IMR-90 (cell line): ENCODE measurements around the gene PCBP3. TPM values are rescaled to one million over a fixed set of nuclear protein-coding genes. Genes with fewer than 3 reads are reported as not detected.

ENCODE experiments used
- ATAC-seq: fragments of 200-7000 bp; cut with Tn5 transposase; 2 replicates; pipeline ENCODE4 v1.9.1; 2020; ENCODE audit warnings: low read depth, mild to moderate bottlenecking, moderate library complexity
- BruUV-seq: library from RNA; stranded (reverse); fragments of 400-500 nt; replicated peaks from 2 replicates; lab custom pipeline; 2021; lab: Mats Ljungman, UMichigan
- CTCF ChIA-PET: fragments of 300-600 bp; formaldehyde crosslinking; extraction: SDS; loops from one replicate; lab custom pipeline; 2021; ENCODE audit warnings: antibody characterized with exemption; lab: Yijun Ruan, JAX
- POLR2A ChIA-PET: fragments of 300-600 bp; sonication (Branson Sonifier 250); formaldehyde crosslinking; loops from one replicate; lab custom pipeline; 2022; ENCODE audit warnings: antibody characterized with exemption; ENCODE audit not compliant: unreplicated experiment; lab: Charles Lee
- DNase-seq: peaks from one replicate; pipeline ENCODE4 v3.0.0; 2013
- H2AFZ ChIP-seq: replicated peaks from 2 replicates; pipeline ENCODE3; 2013; ENCODE audit warnings: low read length, mild to moderate bottlenecking; ENCODE audit not compliant: poor library complexity
- H2AK5ac ChIP-seq: 2 replicates; pipeline ENCODE4 v1.6.1; 2013; ENCODE audit warnings: low read depth, low read length, inconsistent platforms
- H2AK9ac ChIP-seq: replicated peaks from 2 replicates; pipeline ENCODE3; 2013; ENCODE audit warnings: mild to moderate bottlenecking, low read depth, low read length, moderate library complexity; ENCODE audit not compliant: poor library complexity
- H2BK120ac ChIP-seq: 2 replicates; pipeline ENCODE4 v1.6.1; 2013; ENCODE audit warnings: low read depth, low read length, inconsistent platforms
- H2BK15ac ChIP-seq: 3 replicates; pipeline ENCODE4 v1.6.1; 2013; ENCODE audit warnings: low read depth, low read length, inconsistent platforms
- H2BK20ac ChIP-seq: 2 replicates; pipeline ENCODE4 v1.6.1; 2013; ENCODE audit warnings: low read depth, mild to moderate bottlenecking, inconsistent platforms, low read length, moderate library complexity
- H2BK5ac ChIP-seq: 2 replicates; pipeline ENCODE4 v1.6.1; 2013; ENCODE audit warnings: mild to moderate bottlenecking, low read depth, low read length, inconsistent platforms; ENCODE audit not compliant: poor library complexity, severe bottlenecking
- H3K14ac ChIP-seq: replicated peaks from 2 replicates; pipeline ENCODE4 v1.6.1; 2013; ENCODE audit warnings: low read depth, low read length, inconsistent platforms
- H3K18ac ChIP-seq: 2 replicates; pipeline ENCODE4 v1.6.1; 2013; ENCODE audit warnings: low read depth, low read length, control low read depth
- H3K23ac ChIP-seq: 2 replicates; pipeline ENCODE4 v1.6.1; 2013; ENCODE audit warnings: low read depth, low read length, inconsistent platforms
- H3K27ac ChIP-seq: 2 replicates; pipeline ENCODE4 v1.5.1; 2013; ENCODE audit warnings: mild to moderate bottlenecking, control low read depth, low read length; ENCODE audit not compliant: insufficient read depth
- H3K27me3 ChIP-seq: 2 replicates; pipeline ENCODE4 v1.6.1; 2013; ENCODE audit warnings: low read length; ENCODE audit not compliant: control insufficient read depth, insufficient read depth
- H3K36me3 ChIP-seq: 2 replicates; pipeline ENCODE4 v1.6.1; 2013; ENCODE audit warnings: low read length, mixed read lengths; ENCODE audit not compliant: control insufficient read depth, insufficient read depth
- H3K4ac ChIP-seq: 2 replicates; pipeline ENCODE4 v1.6.1; 2013; ENCODE audit warnings: low read depth, low read length, inconsistent platforms
- H3K4me1 ChIP-seq: 2 replicates; pipeline ENCODE4 v1.6.1; 2013; ENCODE audit warnings: low read length, mixed read lengths; ENCODE audit not compliant: control insufficient read depth, insufficient read depth
- H3K4me2 ChIP-seq: 2 replicates; pipeline ENCODE4 v1.6.1; 2013; ENCODE audit warnings: low read depth, mild to moderate bottlenecking, control low read depth, low read length, moderate library complexity
- H3K4me3 ChIP-seq: 2 replicates; pipeline ENCODE4 v1.5.1; 2013; ENCODE audit warnings: low read depth, mild to moderate bottlenecking, control low read depth, low read length, moderate library complexity; ENCODE audit not compliant: insufficient read depth
- H3K56ac ChIP-seq: 2 replicates; pipeline ENCODE4 v1.6.1; 2013; ENCODE audit warnings: low read length, inconsistent platforms; ENCODE audit not compliant: insufficient read depth; ENCODE audit errors: extremely low read depth
- H3K79me1 ChIP-seq, 2 experiments: 2 replicates each; pipeline ENCODE4 v1.6.1; 2013; ENCODE audit warnings: low read length in 2 of 2, inconsistent platforms in 1 of 2, low read depth in 1 of 2
- H3K9ac ChIP-seq: 2 replicates; pipeline ENCODE4 v1.6.1; 2013; ENCODE audit warnings: low read depth, low read length, control low read depth
- H3K9me1 ChIP-seq: 2 replicates; pipeline ENCODE4 v1.6.1; 2013; ENCODE audit warnings: low read length, inconsistent platforms; ENCODE audit not compliant: insufficient read depth
- H3K9me3 ChIP-seq: 2 replicates; pipeline ENCODE4 v1.6.1; 2013; ENCODE audit warnings: low read length; ENCODE audit not compliant: control insufficient read depth, insufficient read depth
- H4K20me1 ChIP-seq: 2 replicates; pipeline ENCODE4 v1.6.1; 2013; ENCODE audit warnings: low read length, inconsistent platforms; ENCODE audit not compliant: insufficient read depth
- H4K5ac ChIP-seq: 2 replicates; pipeline ENCODE4 v1.6.1; 2013; ENCODE audit warnings: mild to moderate bottlenecking, low read depth, low read length, control low read depth
- H4K8ac ChIP-seq, 2 experiments: 2 replicates each; pipeline ENCODE4 v1.6.1; 2013; ENCODE audit warnings: low read depth in 2 of 2, low read length in 2 of 2, control low read depth in 1 of 2, inconsistent platforms in 1 of 2
- H4K91ac ChIP-seq: 2 replicates; pipeline ENCODE4 v1.6.1; 2013; ENCODE audit warnings: low read depth, low read length, inconsistent platforms; ENCODE audit not compliant: insufficient read depth
- CEBPB ChIP-seq: IDR thresholded peaks from 2 replicates; pipeline ENCODE4 v1.6.1; 2012; ENCODE audit warnings: low read depth, low read length, improper control_type of control experiment
- FOS ChIP-seq: fragments of 150-350 bp; IDR thresholded peaks from 2 replicates; pipeline ENCODE4 v1.6.1; 2016; ENCODE audit warnings: low read depth, low read length
- MAZ ChIP-seq: IDR thresholded peaks from 2 replicates; pipeline ENCODE4 v1.6.1; 2012; ENCODE audit warnings: low read depth, mild to moderate bottlenecking, low read length, improper control_type of control experiment, moderate library complexity, borderline replicate concordance
- RAD21 ChIP-seq: IDR thresholded peaks from 2 replicates; pipeline ENCODE4 v1.6.1; 2012; ENCODE audit warnings: low read length, improper control_type of control experiment
- WGBS, 2 experiments: methylation state at CpG; one replicate each; pipeline versions ENCODE4 v1.1.5 to v1.1.7; 2013; ENCODE audit warnings: missing lambda C conversion rate in 2 of 2; ENCODE audit not compliant: insufficient read length in 1 of 2; ENCODE audit errors: extremely low coverage in 2 of 2; 5-methylcytosine and 5-hydroxymethylcytosine counted together
- dilution Hi-C: fragments of 300-500 bp; cut with HindIII; formaldehyde crosslinking; loops from one replicate; pipeline ENCODE4 v1.14.3; 2018; ENCODE audit warnings: low sequenced_read_pairs; ENCODE audit not compliant: unreplicated experiment
- in situ Hi-C: fragments of 300-500 bp; cut with MboI; formaldehyde crosslinking; loops from 3 replicates; pipeline ENCODE4 v1.14.3; 2019; ENCODE audit warnings: low sequenced_read_pairs, inconsistent platforms, mixed read lengths
- intact Hi-C: fragments of 100-400 bp; cut with micrococcal nuclease; formaldehyde crosslinking; loops from 2 replicates; pipeline ENCODE4 v1.10.0; 2022
- polyA plus RNA-seq, 3 experiments: library from polyadenylated mRNA; depleted of rRNA; stranded (reverse); fragments of >200 nt; gene quantifications; 2 replicates each; pipeline ENCODE4 v1.2.3, GENCODE V29; 2012; ENCODE audit warnings: low replicate concordance in 1 of 3
- total RNA-seq: library from RNA; depleted of rRNA; stranded (reverse); fragments of >200 nt; gene quantifications from 2 replicates; pipeline ENCODE4 v1.2.3, GENCODE V29; 2012

The PCBP3 gene
- total and polyA plus RNA-seq, 2 of the 4 experiments (the other 2 are of a cell fraction): 2.9 to 3.9 TPM

DNA sequence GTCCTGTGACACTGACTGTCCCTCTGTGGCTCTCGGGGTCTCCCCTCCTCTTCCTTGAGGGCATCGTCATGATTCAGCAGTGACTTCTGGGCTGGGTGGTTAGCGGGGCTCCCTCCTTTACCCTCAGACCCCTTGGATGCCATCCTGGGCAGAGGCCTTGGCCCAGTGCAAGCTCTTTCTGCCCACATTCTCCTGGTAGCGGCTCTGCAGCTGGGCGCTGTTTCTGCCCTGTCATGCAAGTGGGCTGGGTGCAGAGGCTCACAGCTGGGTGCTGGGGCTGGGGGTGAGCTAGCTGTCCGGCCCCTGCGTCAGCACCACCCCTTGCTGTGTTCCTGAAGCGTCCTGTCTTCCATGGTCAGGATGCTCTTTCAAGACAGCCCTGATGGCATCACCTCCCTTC lies 158.5 kb downstream of the PCBP3 start:
- H3K79me1 ChIP-seq: no peaks in the 10 kb centered on the region
- H2AFZ ChIP-seq: no peak overlapping the region
- H3K9me1 ChIP-seq: no peaks in the 10 kb centered on the region; the same call in 1 of the 2 replicates
- no peak overlapping the region for H2BK5ac ChIP-seq
- no peak overlapping the region for H3K4me3 ChIP-seq
- H4K5ac ChIP-seq: no peak overlapping the region
- no peak overlapping the region for H3K4ac ChIP-seq
- DNase-seq (no peak), ATAC-seq (no peak)
- H2BK15ac ChIP-seq: no peak overlapping the region
- no peak overlapping the region for H3K14ac ChIP-seq
- TF ChIP-seq MAZ (no peak), CEBPB (no peak), FOS (no peak), RAD21 (no peak)
- H4K8ac ChIP-seq: no peak overlapping the region
- H4K20me1 ChIP-seq: no peaks in the 10 kb centered on the region; the same call in 1 of the 2 replicates
- intact Hi-C loops (no loop called here), in situ Hi-C loops (no loop called here), dilution Hi-C loops (no loop called here)
- H3K27ac ChIP-seq: no peak overlapping the region
- peaks cover 2% of the 10 kb centered on the region; the same call in 1 of the 2 replicates for H3K27me3 ChIP-seq
- no peak overlapping the region for H3K23ac ChIP-seq
- H3K36me3 ChIP-seq: no peaks in the 10 kb centered on the region
- WGBS, 2 experiments: 80% methylated on average over 1 of the region's 8 CpGs; no CpG with 5 or more reads in 1 of the 2 experiments
- H3K18ac ChIP-seq: no peak overlapping the region
- H3K4me2 ChIP-seq: no peak overlapping the region
- H3K9ac ChIP-seq: no peak overlapping the region
- BruUV-seq: no TSS peak
- no peak overlapping the region for H2BK120ac ChIP-seq
- ChIA-PET POLR2A (no interaction called here), CTCF (no interaction called here)
- H4K91ac ChIP-seq: no peak overlapping the region
- H3K4me1 ChIP-seq: no peaks in the 10 kb centered on the region
- no peak overlapping the region for H2AK5ac ChIP-seq
- H2AK9ac ChIP-seq: peak overlapping the region; percentile 9
- H3K56ac ChIP-seq: no peak overlapping the region
- H3K9me3 ChIP-seq: no peaks in the 10 kb centered on the region
- no peak overlapping the region for H2BK20ac ChIP-seq
